Stomach (tissue), 4 donors: ENCODE data around the gene LSAMP.

Experiments used
- CTCF ChIP-seq, 7 experiments: fragments of 450-650 bp in 4 of 7; fragments of 200-600 bp in 3 of 7; sonication (generic) in 3 of 7; IDR thresholded peaks; one replicate each; pipeline ENCODE4 v1.5.1; 2016 to 2019; ENCODE audit warnings: antibody characterized with exemption in 7 of 7, control low read depth in 2 of 7, mild to moderate bottlenecking in 1 of 7
- EP300 ChIP-seq: sonication (generic); formaldehyde crosslinking; IDR thresholded peaks from one replicate; pipeline ENCODE4 v1.6.1; 2017; ENCODE audit warnings: antibody characterized with exemption
- POLR2A ChIP-seq, 4 donors: fragments of 450-650 bp; IDR thresholded peaks; one replicate each; pipeline ENCODE4 v1.6.1; 2016; ENCODE audit warnings: antibody characterized with exemption in 4 of 4, control low read depth in 2 of 4, mild to moderate bottlenecking in 1 of 4, moderate library complexity in 1 of 4
- POLR2AphosphoS5 ChIP-seq, 3 donors: sonication (generic); formaldehyde crosslinking; IDR thresholded peaks; one replicate each; pipeline ENCODE4 v1.6.1; 2016; ENCODE audit warnings: antibody characterized with exemption in 3 of 3

DNA sequence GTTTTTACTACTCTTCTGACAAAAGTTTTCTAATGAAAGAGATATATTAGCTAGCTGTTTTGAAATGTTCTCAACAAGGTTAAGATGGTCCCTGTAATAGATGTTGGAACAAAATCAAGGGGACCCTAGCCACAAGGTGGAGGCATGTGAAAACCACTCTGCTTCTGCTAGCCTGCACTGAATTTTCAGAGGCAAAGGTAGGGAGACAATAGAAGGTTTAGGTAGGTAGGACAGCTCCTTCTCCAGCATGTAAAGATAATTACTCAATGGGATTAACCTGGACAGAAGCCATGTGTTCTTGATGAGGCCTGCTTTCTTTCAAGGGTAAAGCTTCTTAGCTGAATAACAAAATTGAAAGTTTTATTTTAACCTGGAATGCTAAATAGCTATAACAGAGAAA is 333.5 kb downstream of the LSAMP start:
- no peak for TF ChIP-seq CTCF (IDR thresholded peaks at IDR 0.05)
- TF ChIP-seq POLR2A (IDR thresholded peaks at IDR 0.05): no peak
- no peak for TF ChIP-seq EP300
- no peak for TF ChIP-seq POLR2AphosphoS5 (IDR thresholded peaks at IDR 0.05)
